Upper lobe of left lung (tissue), 6 donors: ENCODE results near the gene UXS1. TPM values are rescaled to one million over a fixed set of nuclear protein-coding genes. Genes with fewer than 3 reads are reported as not detected.

Experiments used
- ATAC-seq, 2 donors: fragments of 200-7000 bp; cut with Tn5 transposase; one replicate each; pipeline ENCODE4 v1.9.1; 2022; ENCODE audit warnings: mild to moderate bottlenecking in 2 of 2, moderate library complexity in 2 of 2; ENCODE audit not compliant: low FRiP score in 2 of 2
- DNase-seq, 2 donors: peaks; one replicate each; pipeline ENCODE4 v3.0.0-alpha.2; 2019 to 2020
- H3K27ac ChIP-seq, 4 donors: fragments of 200-600 bp; sonication (generic); one replicate each; pipeline ENCODE4 v1.5.1; 2016 to 2019
- H3K27me3 ChIP-seq, 4 donors: fragments of 200-600 bp; sonication (generic); one replicate each; pipeline ENCODE4 v1.5.1; 2017 to 2019
- H3K36me3 ChIP-seq, 4 donors: fragments of 200-600 bp; sonication (generic); one replicate each; pipeline ENCODE4 v1.5.1; 2016 to 2019
- H3K4me1 ChIP-seq, 4 donors: fragments of 200-600 bp; sonication (generic); one replicate each; pipeline ENCODE4 v1.5.1; 2018 to 2019
- H3K4me3 ChIP-seq, 4 donors: fragments of 200-600 bp; sonication (generic); one replicate each; pipeline ENCODE4 v1.5.1; 2017 to 2019; ENCODE audit warnings: mild to moderate bottlenecking in 2 of 4, moderate library complexity in 1 of 4
- H3K9me3 ChIP-seq, 4 donors: fragments of 200-600 bp; sonication (generic); one replicate each; pipeline ENCODE4 v1.5.1; 2018 to 2019
- EP300 ChIP-seq, 4 donors: sonication (generic); formaldehyde crosslinking; IDR thresholded peaks; one replicate each; pipeline ENCODE4 v1.5.1; 2017; ENCODE audit warnings: antibody characterized with exemption in 4 of 4, control low read depth in 2 of 4
- POLR2A ChIP-seq, 4 donors: fragments of 450-650 bp; IDR thresholded peaks; one replicate each; pipeline ENCODE4 v1.5.1; 2016 to 2017; ENCODE audit warnings: antibody characterized with exemption in 4 of 4, mild to moderate bottlenecking in 2 of 4
- POLR2AphosphoS5 ChIP-seq, 2 donors: sonication (generic); formaldehyde crosslinking; IDR thresholded peaks; one replicate each; pipeline ENCODE4 v1.5.1; 2017; ENCODE audit warnings: antibody characterized with exemption in 2 of 2
- WGBS, 2 donors: methylation state at CpG; one replicate each; pipeline ENCODE4 v1.1.5; 2017 to 2018; 5-methylcytosine and 5-hydroxymethylcytosine counted together
- total RNA-seq, 6 donors: library from RNA; depleted of rRNA in 4 of 6; stranded (reverse); fragments of >200 nt in 4 of 6; gene quantifications; one replicate each; pipeline versions ENCODE4 v1.1.0 to v1.2.1, GENCODE V29; 2016 to 2021
- TF ChIP-seq, protein P1 (sequence below), 6 experiments: fragments of 450-650 bp in 4 of 6; fragments of 200-600 bp in 2 of 6; sonication (generic) in 2 of 6; IDR thresholded peaks; one replicate each; pipeline ENCODE4 v1.5.1; 2016 to 2019; ENCODE audit warnings: antibody characterized with exemption in 6 of 6
- donor health status: DM: no; HTN: no; CAD: no; lungs with moderate emphysema.
- donor health status: DM: no; HTN: yes; CAD: no; lungs with severe emphysema.

The UXS1 gene
- total RNA-seq, 6 donors from 2014 or later = 53.1 to 183 (median 93.5) TPM

DNA sequence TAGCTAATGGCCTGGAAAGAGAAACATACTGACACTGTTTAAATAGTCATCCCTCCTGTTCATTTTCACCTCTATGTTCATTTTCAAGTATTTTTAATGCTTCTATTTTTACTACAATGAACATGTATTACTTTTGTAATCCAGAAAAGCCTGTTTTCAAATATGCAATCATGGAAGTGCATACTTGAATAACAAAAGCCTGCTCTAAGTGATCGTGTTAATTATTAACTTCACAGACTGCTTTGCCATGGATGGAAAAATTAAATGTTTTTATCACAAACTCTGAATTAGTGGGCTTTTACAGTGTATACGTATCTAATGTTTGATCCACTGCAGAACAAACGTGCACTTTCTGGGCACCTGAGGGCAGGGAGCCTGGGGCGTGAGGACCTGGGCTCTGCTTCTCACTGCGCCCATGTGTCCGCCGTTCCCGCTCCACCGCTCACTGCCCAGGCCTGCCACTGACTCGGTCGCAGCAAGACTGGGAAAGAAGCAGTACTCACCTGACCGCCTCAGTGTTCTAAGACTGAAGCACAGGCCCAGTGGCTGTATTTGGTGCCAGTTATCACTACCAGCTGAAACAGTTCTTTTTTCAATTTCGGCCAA lies 80.6 kb downstream of the UXS1 start:
- no peak overlapping the region for H3K4me3 ChIP-seq
- ATAC-seq = peak; percentile 36 to 59
- H3K9me3 ChIP-seq = no peaks in the 10 kb centered on the region
- DNase-seq = peak; percentile 56 to 74
- TF ChIP-seq, protein P1, sequence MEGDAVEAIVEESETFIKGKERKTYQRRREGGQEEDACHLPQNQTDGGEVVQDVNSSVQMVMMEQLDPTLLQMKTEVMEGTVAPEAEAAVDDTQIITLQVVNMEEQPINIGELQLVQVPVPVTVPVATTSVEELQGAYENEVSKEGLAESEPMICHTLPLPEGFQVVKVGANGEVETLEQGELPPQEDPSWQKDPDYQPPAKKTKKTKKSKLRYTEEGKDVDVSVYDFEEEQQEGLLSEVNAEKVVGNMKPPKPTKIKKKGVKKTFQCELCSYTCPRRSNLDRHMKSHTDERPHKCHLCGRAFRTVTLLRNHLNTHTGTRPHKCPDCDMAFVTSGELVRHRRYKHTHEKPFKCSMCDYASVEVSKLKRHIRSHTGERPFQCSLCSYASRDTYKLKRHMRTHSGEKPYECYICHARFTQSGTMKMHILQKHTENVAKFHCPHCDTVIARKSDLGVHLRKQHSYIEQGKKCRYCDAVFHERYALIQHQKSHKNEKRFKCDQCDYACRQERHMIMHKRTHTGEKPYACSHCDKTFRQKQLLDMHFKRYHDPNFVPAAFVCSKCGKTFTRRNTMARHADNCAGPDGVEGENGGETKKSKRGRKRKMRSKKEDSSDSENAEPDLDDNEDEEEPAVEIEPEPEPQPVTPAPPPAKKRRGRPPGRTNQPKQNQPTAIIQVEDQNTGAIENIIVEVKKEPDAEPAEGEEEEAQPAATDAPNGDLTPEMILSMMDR (IDR thresholded peaks at IDR 0.05) = no peak
- TF ChIP-seq EP300 (IDR thresholded peaks at IDR 0.05) (peak in 1 of 4 donors; percentile 34), POLR2AphosphoS5 (IDR thresholded peaks at IDR 0.05) (peak in 1 of 2 donors; percentile 42), POLR2A (IDR thresholded peaks at IDR 0.05) (no peak)
- peaks cover 0 to 17% (median 2%) of the 10 kb centered on the region in 4 donors for H3K4me1 ChIP-seq
- peaks cover 8 to 41% (median 30%) of the 10 kb centered on the region in 4 donors for H3K36me3 ChIP-seq
- H3K27ac ChIP-seq = peak overlapping the region; percentile 65 to 82 (median 74)
- H3K27me3 ChIP-seq = no peaks in the 10 kb centered on the region
- WGBS, 2 donors = 67 to 81% methylated on average over 13 of the region's 13 CpGs

DNA sequence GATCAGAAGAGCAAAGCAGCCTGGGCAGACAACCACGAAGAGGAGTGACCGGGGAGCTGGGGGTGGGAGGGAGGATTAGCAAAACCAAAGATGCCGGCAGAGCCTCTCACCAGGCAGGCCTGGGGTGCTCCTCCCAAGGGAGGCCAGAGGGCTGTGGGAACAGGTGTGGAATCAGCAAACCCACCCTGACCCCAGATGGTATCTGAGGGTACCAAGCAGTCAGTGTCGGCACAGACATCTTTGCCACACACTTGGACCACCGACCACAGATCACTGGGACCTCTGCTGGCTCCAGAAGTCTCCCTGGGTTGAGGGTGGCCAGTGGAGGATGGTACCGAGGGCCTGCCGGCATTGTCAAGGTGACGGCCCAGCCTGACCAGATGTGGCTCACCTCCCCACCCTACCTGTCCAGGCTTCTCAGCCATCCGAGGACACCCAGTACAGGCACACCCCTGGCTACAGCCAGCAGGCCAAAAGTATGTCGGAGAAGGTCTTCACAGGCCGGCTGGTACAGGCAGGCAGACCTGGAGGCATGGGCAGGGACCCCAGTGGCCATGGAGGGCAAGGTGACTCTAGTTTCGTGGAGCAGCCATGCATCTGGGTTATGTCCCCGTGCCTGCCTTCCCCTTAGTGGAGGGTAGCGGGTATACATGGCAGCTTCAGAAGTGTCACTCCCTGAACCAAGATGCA lies 82.1 kb downstream of the UXS1 start:
- 90 to 95% methylated on average over 4 to 14 of the region's 14 CpGs for WGBS, 2 donors
- TF ChIP-seq EP300 (IDR thresholded peaks at IDR 0.05) (no peak), POLR2A (IDR thresholded peaks at IDR 0.05) (no peak)
- TF ChIP-seq, protein P1 (IDR thresholded peaks at IDR 0.05) = no peak
- Histone ChIP-seq H3K27me3 (no peaks in the 10 kb centered on the region), H3K9me3 (no peaks in the 10 kb centered on the region), H3K36me3 (peaks cover 8 to 34% (median 32%) of the 10 kb centered on the region in 4 donors), H3K4me1 (peaks cover 0 to 17% (median 2%) of the 10 kb centered on the region in 4 donors), H3K4me3 (no peak overlapping the region), H3K27ac (peak overlapping the region in 3 of 4 donors; percentile 4 to 58 (median 18))
- ATAC-seq = no peak
- no peak for DNase-seq

DNA sequence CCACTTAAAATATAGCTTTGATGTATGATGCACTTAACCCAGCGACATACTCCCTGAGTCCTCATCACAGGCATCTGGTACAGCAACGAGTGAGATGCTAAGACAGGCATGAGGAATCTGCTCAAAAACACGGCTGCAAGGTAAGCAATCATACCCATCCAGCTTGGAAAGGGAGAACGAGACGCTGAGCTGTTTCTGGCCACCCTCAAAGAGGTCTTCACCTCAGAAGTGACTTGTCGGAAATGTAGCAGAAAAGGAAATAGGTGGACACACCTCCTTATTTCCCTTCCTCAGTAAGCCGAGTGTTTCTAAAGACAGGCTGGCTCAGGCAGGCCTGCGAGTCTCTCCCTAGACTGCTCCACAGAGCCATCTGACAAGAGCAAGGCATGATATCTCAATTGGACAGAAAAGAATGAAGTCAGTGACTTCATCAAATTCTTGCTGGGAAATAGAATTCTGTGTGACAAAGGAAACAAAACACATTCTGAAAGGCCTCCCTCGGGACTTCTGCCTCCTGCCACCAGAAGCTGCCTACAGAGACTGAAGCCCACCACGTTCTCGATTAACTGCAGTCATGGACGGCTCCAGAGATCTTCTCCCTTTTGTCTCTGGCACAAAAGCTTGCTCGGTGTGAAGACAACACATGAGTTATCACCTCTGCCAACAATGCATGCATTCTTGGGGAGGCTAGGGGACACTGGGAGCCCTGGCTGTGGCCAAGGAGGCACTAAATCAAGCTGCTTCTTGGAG lies 84.3 kb downstream of the UXS1 start:
- WGBS, 2 donors = 82% methylated on average over 13 of the region's 13 CpGs
- ATAC-seq = no peak

DNA sequence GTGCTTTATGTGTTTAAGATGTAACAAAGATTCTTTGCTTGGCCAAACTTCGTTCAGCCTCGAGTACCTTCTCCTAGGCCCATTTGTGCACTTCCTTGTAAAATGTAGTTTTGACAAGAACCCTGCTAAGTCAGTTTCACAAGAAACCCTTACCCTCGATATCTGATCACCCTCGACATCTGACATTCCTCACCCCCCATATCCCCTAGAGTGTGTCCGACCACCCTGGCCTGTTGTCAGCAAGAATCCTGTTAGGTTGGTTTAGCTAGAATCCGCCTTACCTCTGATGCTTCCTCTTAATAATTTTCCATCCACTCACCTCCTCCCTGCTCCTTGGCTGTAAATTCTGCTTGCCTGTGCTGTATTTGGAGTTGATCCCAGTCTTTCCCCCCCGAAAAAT lies 85.3 kb downstream of the UXS1 start:
- no peak overlapping the region for H3K27ac ChIP-seq
- H3K9me3 ChIP-seq = no peaks in the 10 kb centered on the region
- ATAC-seq (no peak), DNase-seq (no peak)
- no peak overlapping the region for H3K4me3 ChIP-seq
- H3K27me3 ChIP-seq = no peaks in the 10 kb centered on the region
- TF ChIP-seq POLR2A (IDR thresholded peaks at IDR 0.05) (no peak), EP300 (IDR thresholded peaks at IDR 0.05) (no peak), POLR2AphosphoS5 (IDR thresholded peaks at IDR 0.05) (no peak)
- TF ChIP-seq, protein P1 (IDR thresholded peaks at IDR 0.05) = no peak
- H3K36me3 ChIP-seq = peaks cover 8 to 34% (median 32%) of the 10 kb centered on the region in 4 donors
- H3K4me1 ChIP-seq = peaks cover 0 to 7% (median 2%) of the 10 kb centered on the region in 4 donors
- WGBS, 2 donors = 68 to 74% methylated on average over 7 of the region's 7 CpGs

More for the DNA sequence above, 84.3 kb downstream of the UXS1 start:
- no peak for DNase-seq
- TF ChIP-seq EP300 (IDR thresholded peaks at IDR 0.05) (no peak), POLR2A (IDR thresholded peaks at IDR 0.05) (no peak), POLR2AphosphoS5 (IDR thresholded peaks at IDR 0.05) (no peak)
- TF ChIP-seq, protein P1 (IDR thresholded peaks at IDR 0.05) = no peak
- H3K36me3 ChIP-seq = peaks cover 8 to 34% (median 32%) of the 10 kb centered on the region in 4 donors
- H3K9me3 ChIP-seq = no peaks in the 10 kb centered on the region
- H3K4me1 ChIP-seq = peaks cover 0 to 17% (median 2%) of the 10 kb centered on the region in 4 donors
- no peak overlapping the region for H3K27ac ChIP-seq
- H3K4me3 ChIP-seq = no peak overlapping the region
- H3K27me3 ChIP-seq = no peaks in the 10 kb centered on the region
